ENCODE data around the gene ETV5. TPM values are rescaled to one million over a fixed set of nuclear protein-coding genes. Genes with fewer than 3 reads are reported as not detected.

The ETV5 gene
- total and polyA plus RNA-seq, 10 of the 15 experiments (the other 5 are each of a cell fraction or from before 2014, with no cell fraction given), result 5.0 to 18.4 (median 7.4) TPM

DNA sequence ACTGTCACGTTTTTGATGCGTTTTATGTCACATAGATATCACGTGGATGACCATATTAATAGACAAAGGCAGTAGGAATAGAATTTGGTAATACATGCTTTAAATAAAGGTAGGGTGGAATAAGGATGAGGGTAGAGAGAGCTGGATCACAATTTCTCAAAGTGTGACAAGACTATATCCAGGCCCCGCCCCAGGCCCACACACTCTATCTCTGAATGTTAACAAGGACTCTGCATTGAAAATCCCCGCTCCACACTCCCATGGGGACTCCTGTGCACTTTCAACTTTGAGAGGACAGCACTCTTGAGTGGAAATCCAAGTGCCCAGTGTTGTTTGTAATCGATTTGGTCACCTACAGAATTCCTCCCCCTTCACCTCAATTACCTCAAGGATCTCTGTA is 31.4 kb downstream of the ETV5 start (continued):
- TF ChIP-seq GATAD2B (conservative IDR thresholded peaks at IDR 0.05; ENCODE audit: low read depth) (no peak), HDAC2 (IDR thresholded peaks at IDR 0.05) (no peak)

GRCh38 chr3:186075931-186076567 is 32.8 kb downstream of the ETV5 start:
- in situ Hi-C loops (cut with MboI), result no loop called here

More at GRCh38 chr3:186075931-186076567, 32.8 kb downstream of the ETV5 start:
- ChIA-PET RAD21 (ENCODE audit: unreplicated experiment) (no interaction called here), POLR2A (no interaction called here), CTCF (interaction anchor here (1.3 kb wide), 1 partner anchor 166 kb away, joined by 3 read pairs; no protein-coding TSS in a partner anchor), SMC1A (ENCODE audit: uncharacterized antibody, unreplicated experiment) (interaction anchor here (0.5 to 2.7 kb wide), 3 partner anchors 11 to 158 kb away, joined by 3 to 12 read pairs (median 3); no protein-coding TSS in a partner anchor)
- DNase-seq (ENCODE audit: low read depth, low spot score), result no peak
- Histone ChIP-seq H2AFZ (ENCODE audit: control insufficient read depth, low read depth, low read length) (no peak overlapping the region), H3K27ac (ENCODE audit: control insufficient read depth, insufficient read depth) (no peak overlapping the region), H3K79me2 (ENCODE audit: control insufficient read depth, insufficient read depth, low read length) (no peaks in the 10 kb centered on the region), H3K4me3 (no peak overlapping the region), H3K4me1 (ENCODE audit: control insufficient read depth, insufficient read depth, low read length) (no peaks in the 10 kb centered on the region), H3K9ac (ENCODE audit: control insufficient read depth, insufficient read depth, low read length) (no peak overlapping the region), H3K4me2 (ENCODE audit: control insufficient read depth, insufficient read depth) (no peak overlapping the region), H3K9me3 (replicated peaks; ENCODE audit: control insufficient read depth, insufficient read depth, low read length) (peaks cover 2% of the 10 kb centered on the region; the same call in 1 of the 3 replicates), H3K27me3 (replicated peaks in 1 of 2; ENCODE audit: control insufficient read depth in 2 of 2, insufficient read depth in 2 of 2, low read length in 1 of 2) (no peaks in the 10 kb centered on the region; a peak in 1 of 4 replicates), H3K36me3 (ENCODE audit: control insufficient read depth in 2 of 2, insufficient read depth in 2 of 2, low read length in 1 of 2) (no peaks in the 10 kb centered on the region), H4K20me1 (ENCODE audit: control insufficient read depth, insufficient read depth) (no peaks in the 10 kb centered on the region)
- FAIRE-seq, result no peak
- BruUV-seq (replicated peaks), result no TSS peak
- intact Hi-C loops (cut with micrococcal nuclease; ENCODE audit: unreplicated experiment), result no loop called here
- no peak for ATAC-seq
- no peak for TF ChIP-seq STAT3 (IDR thresholded peaks at IDR 0.05; ENCODE audit: low read depth, low read length)
- TF ChIP-seq ZNF622 (IDR thresholded peaks at IDR 0.05), result no peak
- no peak for TF ChIP-seq TARDBP (IDR thresholded peaks at IDR 0.05; ENCODE audit: borderline replicate concordance)
- TF ChIP-seq ZSCAN29 (IDR thresholded peaks at IDR 0.05), result no peak
- TF ChIP-seq, protein P1, sequence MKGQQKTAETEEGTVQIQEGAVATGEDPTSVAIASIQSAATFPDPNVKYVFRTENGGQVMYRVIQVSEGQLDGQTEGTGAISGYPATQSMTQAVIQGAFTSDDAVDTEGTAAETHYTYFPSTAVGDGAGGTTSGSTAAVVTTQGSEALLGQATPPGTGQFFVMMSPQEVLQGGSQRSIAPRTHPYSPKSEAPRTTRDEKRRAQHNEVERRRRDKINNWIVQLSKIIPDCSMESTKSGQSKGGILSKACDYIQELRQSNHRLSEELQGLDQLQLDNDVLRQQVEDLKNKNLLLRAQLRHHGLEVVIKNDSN (IDR thresholded peaks at IDR 0.05; ENCODE audit: borderline replicate concordance, extremely low read length, insufficient read depth, low read depth, low read length), result no peak
- TF ChIP-seq PML (IDR thresholded peaks at IDR 0.05; ENCODE audit: low read length), result no peak
- TF ChIP-seq E4F1 (IDR thresholded peaks at IDR 0.05; ENCODE audit: borderline replicate concordance, partially characterized antibody), result no peak
- no peak for TF ChIP-seq BACH1 (IDR thresholded peaks at IDR 0.05; ENCODE audit: borderline replicate concordance)
- TF ChIP-seq LARP7 (IDR thresholded peaks at IDR 0.05), result no peak
- TF ChIP-seq CBX3 (IDR thresholded peaks at IDR 0.05; ENCODE audit: borderline replicate concordance, low read depth), result no peak
- no peak for TF ChIP-seq YY1 (IDR thresholded peaks at IDR 0.05; ENCODE audit: low read depth, low read length)
- no peak for TF ChIP-seq BCL3 (IDR thresholded peaks at IDR 0.05; ENCODE audit: borderline replicate concordance, insufficient read depth, low read depth, low read length, poor library complexity, severe bottlenecking)
- TF ChIP-seq BCLAF1 (IDR thresholded peaks at IDR 0.05), result no peak
- no peak for TF ChIP-seq NRF1 (conservative IDR thresholded peaks at IDR 0.05; ENCODE audit: low read depth, low read length)
- WGBS (ENCODE audit: insufficient coverage, insufficient replicate concordance, low lambda C conversion rate, missing lambda C conversion rate), result 60% methylated on average over 4 of the region's 4 CpGs

All from GM12878 (cell line).